Endothelial cell of umbilical vein (primary cell): ENCODE data around the gene IL17RB. TPM values are rescaled to one million over a fixed set of nuclear protein-coding genes. Genes with fewer than 3 reads are reported as not detected.

Source experiments
- BruUV-seq: library from RNA; stranded (reverse); fragments of 400-500 nt; replicated peaks from 2 replicates; lab custom pipeline; 2021; lab: Mats Ljungman, UMichigan
- CTCF ChIA-PET: fragments of 300-600, 350-600 bp; sonication (Branson Sonifier 250); formaldehyde crosslinking; loops from one replicate; lab custom pipeline; 2021; ENCODE audit warnings: antibody characterized with exemption, inconsistent platforms; lab: Charles Lee
- POLR2A ChIA-PET: fragments of 300-600, 350-600 bp; sonication (Branson Sonifier 250); formaldehyde crosslinking; loops from one replicate; lab custom pipeline; 2021; ENCODE audit warnings: antibody characterized with exemption, inconsistent platforms; lab: Charles Lee
- DNase-seq: peaks from one replicate; pipeline ENCODE4 v3.0.0-alpha.2; 2011; ENCODE audit warnings: low read depth, low spot score
- FAIRE-seq: peaks from 2 replicates; lab custom pipeline; 2011; peaks lifted over from hg19 to GRCh38; lab: Jason Lieb, UNC
- H2AFZ ChIP-seq: 2 replicates; pipeline ENCODE4 v1.6.0; 2012; ENCODE audit warnings: low read depth, low read length, control low read depth, inconsistent platforms
- H3K27ac ChIP-seq: 2 replicates; pipeline ENCODE4 v1.5.1; 2011; ENCODE audit warnings: low read depth, mild to moderate bottlenecking, control low read depth, low read length, moderate library complexity; ENCODE audit not compliant: insufficient read depth
- H3K27me3 ChIP-seq, 2 experiments: 2 replicates each; pipeline versions ENCODE4 v1.6.0 to v1.6.1; 2011; ENCODE audit warnings: low read length in 2 of 2, mixed read lengths in 1 of 2; ENCODE audit not compliant: control insufficient read depth in 2 of 2, insufficient read depth in 2 of 2
- H3K36me3 ChIP-seq, 2 experiments: 2 replicates in 1 of 2; 3 replicates in 1 of 2; pipeline ENCODE4 v1.5.1; 2011; ENCODE audit warnings: low read length in 2 of 2, mild to moderate bottlenecking in 1 of 2, moderate library complexity in 1 of 2; ENCODE audit not compliant: control insufficient read depth in 2 of 2, insufficient read depth in 2 of 2; ENCODE audit errors: extremely low read depth in 1 of 2
- H3K4me1 ChIP-seq: 3 replicates; pipeline ENCODE4 v1.5.1; 2011; ENCODE audit warnings: mild to moderate bottlenecking, low read length; ENCODE audit not compliant: control insufficient read depth, insufficient read depth; ENCODE audit errors: extremely low read depth
- H3K4me2 ChIP-seq: 2 replicates; pipeline ENCODE4 v1.6.1; 2011; ENCODE audit warnings: low read length, control low read depth, mixed read lengths; ENCODE audit not compliant: insufficient read depth
- H3K4me3 ChIP-seq, 3 experiments: fragments of 200-600 bp in 1 of 3; sonication (generic), shearing (Covaris generic) in 1 of 3; replicated peaks in 1 of 3; 2 replicates each; pipeline ENCODE4 v1.5.1; 2011 to 2016; ENCODE audit warnings: control low read depth in 3 of 3, low read length in 3 of 3, mild to moderate bottlenecking in 2 of 3, inconsistent platforms in 1 of 3, low read depth in 1 of 3, moderate library complexity in 1 of 3; ENCODE audit not compliant: insufficient read depth in 1 of 3
- H3K79me2 ChIP-seq: 2 replicates; pipeline ENCODE4 v1.6.0; 2012; ENCODE audit warnings: low read length, inconsistent platforms; ENCODE audit not compliant: control insufficient read depth, insufficient read depth
- H3K9ac ChIP-seq: replicated peaks from 2 replicates; pipeline ENCODE3; 2011; ENCODE audit warnings: low read length, control low read depth; ENCODE audit not compliant: insufficient read depth; ENCODE audit errors: extremely low read depth
- H3K9me1 ChIP-seq: replicated peaks from 3 replicates; pipeline ENCODE4 v1.6.0; 2011; ENCODE audit warnings: mild to moderate bottlenecking, low read length; ENCODE audit not compliant: control insufficient read depth, insufficient read depth; ENCODE audit errors: extremely low read depth
- H3K9me3 ChIP-seq: replicated peaks from 2 replicates; pipeline ENCODE4 v1.5.1; 2012; ENCODE audit warnings: low read length, inconsistent platforms; ENCODE audit not compliant: control insufficient read depth, insufficient read depth
- H4K20me1 ChIP-seq: replicated peaks from 2 replicates; pipeline ENCODE3; 2011; ENCODE audit warnings: mild to moderate bottlenecking, low read length; ENCODE audit not compliant: control insufficient read depth, insufficient read depth; ENCODE audit errors: extremely low read depth
- EZH2 ChIP-seq: IDR thresholded peaks from 2 replicates; pipeline ENCODE4 v1.6.1; 2012; ENCODE audit warnings: borderline replicate concordance, low read depth, mild to moderate bottlenecking, moderate library complexity, low read length, inconsistent platforms; ENCODE audit not compliant: severe bottlenecking
- GATA2 ChIP-seq: IDR thresholded peaks from 2 replicates; pipeline ENCODE4 v1.7.0; 2011; ENCODE audit warnings: low read depth, mild to moderate bottlenecking, moderate library complexity, mixed read lengths, low read length; ENCODE audit not compliant: insufficient read length, insufficient read depth
- JUN ChIP-seq: IDR thresholded peaks from 2 replicates; pipeline ENCODE4 v1.6.1; 2011; ENCODE audit warnings: borderline replicate concordance, low read depth; ENCODE audit not compliant: insufficient read length, insufficient read depth
- MYC ChIP-seq: IDR thresholded peaks from one replicate; pipeline ENCODE4 v1.6.1; 2011; ENCODE audit warnings: mild to moderate bottlenecking, low read depth, low read length
- dilution Hi-C: fragments of 300-500 bp; cut with MboI; formaldehyde crosslinking; loops from one replicate; pipeline ENCODE4 v1.15.0; 2019; ENCODE audit warnings: low sequenced_read_pairs; ENCODE audit not compliant: extremely low pct_ligation_motif_present
- intact Hi-C: fragments of 100-400 bp; cut with micrococcal nuclease; formaldehyde crosslinking; loops from one replicate; pipeline ENCODE4 v1.10.0; 2022
- polyA plus RNA-seq, 4 experiments: library from polyadenylated mRNA; depleted of rRNA in 3 of 4; stranded (reverse) in 3 of 4; unstranded in 1 of 4; fragments of >200 nt; gene quantifications; 2 replicates each; pipeline versions ENCODE4 v1.2.1 to v1.2.3, GENCODE V29; 2011 to 2012; ENCODE audit warnings: missing spikeins in 1 of 4
- total RNA-seq: library from RNA; stranded (reverse); gene quantifications from 2 replicates; pipeline ENCODE4 v1.2.3, GENCODE V29; 2021

IL17RB gene
- total and polyA plus RNA-seq, 2 donors (not counting 3 experiments of a cell fraction or from before 2014, with no cell fraction given) = 0.04 TPM; not detected in 1

GRCh38 chr3:53815067-53815466 is 31.3 kb upstream of the IL17RB start:
- Histone ChIP-seq H3K27ac (no peak overlapping the region), H3K27me3 (no peaks in the 10 kb centered on the region), H3K9ac (no peak overlapping the region), H3K4me1 (no peaks in the 10 kb centered on the region), H3K79me2 (no peaks in the 10 kb centered on the region), H3K9me1 (no peaks in the 10 kb centered on the region), H3K4me2 (no peak overlapping the region), H3K9me3 (no peaks in the 10 kb centered on the region), H2AFZ (no peak overlapping the region), H3K36me3 (no peaks in the 10 kb centered on the region), H3K4me3 (no peak overlapping the region), H4K20me1 (no peaks in the 10 kb centered on the region)
- no peak for FAIRE-seq
- dilution Hi-C loops = no loop called here
- BruUV-seq = no TSS peak
- DNase-seq = no peak
- TF ChIP-seq JUN (no peak), MYC (no peak), EZH2 (no peak)
- intact Hi-C loops = no loop called here
- CTCF ChIA-PET = no interaction called here
- POLR2A ChIA-PET = no interaction called here

- no peak overlapping the region for H3K27ac ChIP-seq
- no peak overlapping the region for H3K4me3 ChIP-seq
- H3K9ac ChIP-seq = no peak overlapping the region
- ChIA-PET POLR2A (no interaction called here), CTCF (no interaction called here)
- no peak overlapping the region for H2AFZ ChIP-seq
- FAIRE-seq = no peak
- intact Hi-C loops = no loop called here
- H3K4me2 ChIP-seq = no peak overlapping the region
- no peaks in the 10 kb centered on the region for H4K20me1 ChIP-seq
- H3K36me3 ChIP-seq = no peaks in the 10 kb centered on the region
- H3K79me2 ChIP-seq = no peaks in the 10 kb centered on the region
- H3K4me1 ChIP-seq = no peaks in the 10 kb centered on the region
- no peaks in the 10 kb centered on the region for H3K9me3 ChIP-seq
- dilution Hi-C loops = no loop called here
- H3K27me3 ChIP-seq = no peaks in the 10 kb centered on the region
- BruUV-seq = no TSS peak
- no peak for TF ChIP-seq GATA2
- no peak for DNase-seq
- no peaks in the 10 kb centered on the region for H3K9me1 ChIP-seq
Measured at GRCh38 chr3:53815651-53816050, 30.7 kb upstream of the IL17RB start.
